Mesothelial cell of epicardium (in vitro differentiated cells): ENCODE data around the gene ALOX5. TPM values are rescaled to one million over a fixed set of nuclear protein-coding genes. Genes with fewer than 3 reads are reported as not detected.

Experiments
- DNase-seq, 2 experiments: peaks; one replicate each; pipeline ENCODE4 v3.0.0; 2021; ENCODE audit warnings: low spot score in 2 of 2; ENCODE audit not compliant: unreplicated experiment in 2 of 2
- H3K27ac Mint-ChIP-seq: 2 replicates; pipeline ENCODE4 v1.8.0; 2021; ENCODE audit warnings: mixed read lengths
- H3K27me3 Mint-ChIP-seq: 2 replicates; pipeline ENCODE4 v1.8.0; 2021; ENCODE audit warnings: low read depth, mixed read lengths
- H3K36me3 Mint-ChIP-seq: 2 replicates; pipeline ENCODE4 v1.8.0; 2021; ENCODE audit warnings: mixed read lengths
- H3K4me1 Mint-ChIP-seq: 2 replicates; pipeline ENCODE4 v1.8.0; 2021; ENCODE audit warnings: mixed read lengths
- H3K4me3 Mint-ChIP-seq: 2 replicates; pipeline ENCODE4 v1.8.0; 2021; ENCODE audit warnings: mild to moderate bottlenecking, moderate library complexity, mixed read lengths
- H3K9me3 Mint-ChIP-seq: 2 replicates; pipeline ENCODE4 v1.8.0; 2021; ENCODE audit warnings: mixed read lengths
- CTCF ChIP-seq: fragments of 200-600 bp; sonication (generic); IDR thresholded peaks from one replicate; pipeline ENCODE4 v1.5.0; 2021; ENCODE audit warnings: antibody characterized with exemption; ENCODE audit not compliant: unreplicated experiment
- total RNA-seq: library from RNA; stranded (reverse); gene quantifications from 3 replicates; pipeline ENCODE4 v1.2.1, GENCODE V29; 2021

ALOX5 gene
- total RNA-seq, 1 donor from 2014 or later, result 9.6 TPM

GRCh38 chr10:45456822-45457221 is 82.8 kb downstream of the ALOX5 start:
- peaks cover 11% of the 10 kb centered on the region for H3K36me3 Mint-ChIP-seq
- H3K4me1 Mint-ChIP-seq, result no peaks in the 10 kb centered on the region
- DNase-seq, result no peak
- H3K27ac Mint-ChIP-seq, result no peak overlapping the region
- no peak overlapping the region for H3K4me3 Mint-ChIP-seq
- H3K27me3 Mint-ChIP-seq, result no peaks in the 10 kb centered on the region
- no peaks in the 10 kb centered on the region for H3K9me3 Mint-ChIP-seq
- no peak for TF ChIP-seq CTCF

GRCh38 chr10:45457487-45457886 is 83.5 kb downstream of the ALOX5 start:
- peaks cover 11% of the 10 kb centered on the region for H3K36me3 Mint-ChIP-seq
- no peaks in the 10 kb centered on the region for H3K9me3 Mint-ChIP-seq
- TF ChIP-seq CTCF, result no peak
- no peaks in the 10 kb centered on the region for H3K27me3 Mint-ChIP-seq
- H3K27ac Mint-ChIP-seq, result no peak overlapping the region
- H3K4me1 Mint-ChIP-seq, result no peaks in the 10 kb centered on the region
- no peak overlapping the region for H3K4me3 Mint-ChIP-seq
- DNase-seq, result no peak

- Mint-ChIP-seq H3K4me1 (no peaks in the 10 kb centered on the region), H3K36me3 (peaks cover 11% of the 10 kb centered on the region), H3K27ac (no peak overlapping the region), H3K27me3 (no peaks in the 10 kb centered on the region), H3K4me3 (no peak overlapping the region), H3K9me3 (no peaks in the 10 kb centered on the region)
- TF ChIP-seq CTCF, result no peak
- DNase-seq, result no peak
Measured at GRCh38 chr10:45460235-45460878, 86.3 kb downstream of the ALOX5 start.

- H3K36me3 Mint-ChIP-seq, result peaks cover 11% of the 10 kb centered on the region
- H3K27ac Mint-ChIP-seq, result no peak overlapping the region
- TF ChIP-seq CTCF, result no peak
- DNase-seq, result no peak
- H3K9me3 Mint-ChIP-seq, result no peaks in the 10 kb centered on the region
- H3K4me3 Mint-ChIP-seq, result no peak overlapping the region
- no peaks in the 10 kb centered on the region for H3K4me1 Mint-ChIP-seq
- H3K27me3 Mint-ChIP-seq, result no peaks in the 10 kb centered on the region
Measured at GRCh38 chr10:45461034-45461433, 87.0 kb downstream of the ALOX5 start.

GRCh38 chr10:45463244-45464116 is 89.5 kb downstream of the ALOX5 start:
- H3K27ac Mint-ChIP-seq, result no peak overlapping the region
- H3K36me3 Mint-ChIP-seq, result peaks cover 6% of the 10 kb centered on the region
- DNase-seq, result no peak
- H3K4me3 Mint-ChIP-seq, result no peak overlapping the region
- no peaks in the 10 kb centered on the region for H3K27me3 Mint-ChIP-seq
- no peak for TF ChIP-seq CTCF
- H3K9me3 Mint-ChIP-seq, result no peaks in the 10 kb centered on the region
- no peaks in the 10 kb centered on the region for H3K4me1 Mint-ChIP-seq
